RWPE1 (cell line): ENCODE measurements around the gene CWC27.

Experiments used
- CTCF ChIA-PET: fragments of 350-600 bp; sonication (Branson Sonifier 250); formaldehyde crosslinking; extraction: SDS; loops from one replicate; lab custom pipeline; 2021; lab: Yijun Ruan, JAX
- POLR2A ChIA-PET: fragments of 400-600 bp; formaldehyde crosslinking; extraction: SDS; loops from one replicate; lab custom pipeline; 2020; ENCODE audit warnings: antibody characterized with exemption; ENCODE audit not compliant: low non-redundant PET; lab: Yijun Ruan, JAX
- DNase-seq: peaks from one replicate; pipeline ENCODE4 v3.0.0; 2012; ENCODE audit warnings: low spot score
- H3K27ac ChIP-seq: fragments of 450-650 bp; 2 replicates; pipeline ENCODE4 v1.5.1; 2017
- TF ChIP-seq, protein P1 (sequence below): fragments of 450-650 bp; conservative IDR thresholded peaks from 2 replicates; pipeline ENCODE4 v1.5.1; 2017; ENCODE audit warnings: low read depth, mild to moderate bottlenecking

CWC27 gene

DNA sequence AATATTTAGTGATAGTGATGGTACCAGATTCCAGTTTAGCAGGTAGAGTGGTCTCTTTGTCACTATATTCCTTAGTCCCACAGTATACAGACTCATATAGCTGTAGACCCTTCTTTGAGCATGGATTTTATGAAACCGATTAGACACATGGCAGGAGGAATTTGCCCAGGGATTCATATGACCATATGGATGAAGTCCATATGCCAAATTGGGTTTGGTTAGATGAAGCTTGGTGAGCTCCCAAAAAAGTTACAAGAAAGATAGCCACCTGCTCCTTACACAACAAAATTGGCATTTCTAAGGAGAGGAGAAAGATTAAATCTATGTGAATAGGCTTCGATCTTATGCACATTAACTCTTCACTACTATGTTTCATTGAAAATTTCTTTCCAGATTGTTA is 211.4 kb downstream of the CWC27 start:
- no peak overlapping the region for H3K27ac ChIP-seq
- POLR2A ChIA-PET: no interaction called here
- DNase-seq: no peak
- TF ChIP-seq, protein P1, sequence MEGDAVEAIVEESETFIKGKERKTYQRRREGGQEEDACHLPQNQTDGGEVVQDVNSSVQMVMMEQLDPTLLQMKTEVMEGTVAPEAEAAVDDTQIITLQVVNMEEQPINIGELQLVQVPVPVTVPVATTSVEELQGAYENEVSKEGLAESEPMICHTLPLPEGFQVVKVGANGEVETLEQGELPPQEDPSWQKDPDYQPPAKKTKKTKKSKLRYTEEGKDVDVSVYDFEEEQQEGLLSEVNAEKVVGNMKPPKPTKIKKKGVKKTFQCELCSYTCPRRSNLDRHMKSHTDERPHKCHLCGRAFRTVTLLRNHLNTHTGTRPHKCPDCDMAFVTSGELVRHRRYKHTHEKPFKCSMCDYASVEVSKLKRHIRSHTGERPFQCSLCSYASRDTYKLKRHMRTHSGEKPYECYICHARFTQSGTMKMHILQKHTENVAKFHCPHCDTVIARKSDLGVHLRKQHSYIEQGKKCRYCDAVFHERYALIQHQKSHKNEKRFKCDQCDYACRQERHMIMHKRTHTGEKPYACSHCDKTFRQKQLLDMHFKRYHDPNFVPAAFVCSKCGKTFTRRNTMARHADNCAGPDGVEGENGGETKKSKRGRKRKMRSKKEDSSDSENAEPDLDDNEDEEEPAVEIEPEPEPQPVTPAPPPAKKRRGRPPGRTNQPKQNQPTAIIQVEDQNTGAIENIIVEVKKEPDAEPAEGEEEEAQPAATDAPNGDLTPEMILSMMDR: no peak
- CTCF ChIA-PET: no interaction called here

DNA sequence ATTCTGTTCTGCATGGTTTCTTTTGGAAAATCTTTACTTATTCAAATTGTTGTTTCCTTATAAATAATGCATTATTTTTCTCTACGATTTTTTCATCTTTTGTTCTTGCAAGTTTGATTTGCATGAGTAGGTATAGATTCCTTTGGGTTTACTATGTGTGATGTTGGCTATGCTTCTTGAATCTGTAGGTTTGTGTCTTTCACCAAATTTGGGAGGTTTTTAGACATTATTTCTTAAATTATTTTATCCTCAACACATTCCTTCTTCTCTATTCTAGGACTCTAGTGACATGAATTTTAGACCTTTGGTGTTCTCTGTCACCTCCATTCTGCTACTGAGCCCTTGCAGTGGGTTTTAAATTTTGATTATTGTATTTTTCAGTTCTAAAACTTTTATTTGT is 219.0 kb downstream of the CWC27 start:
- TF ChIP-seq, protein P1: no peak
- ChIA-PET CTCF (interaction anchor here (0.5 kb wide), 1 partner anchor 177 kb away, joined by 3 read pairs; no protein-coding TSS in a partner anchor), POLR2A (no interaction called here)
- H3K27ac ChIP-seq: no peak overlapping the region
- no peak for DNase-seq

DNA sequence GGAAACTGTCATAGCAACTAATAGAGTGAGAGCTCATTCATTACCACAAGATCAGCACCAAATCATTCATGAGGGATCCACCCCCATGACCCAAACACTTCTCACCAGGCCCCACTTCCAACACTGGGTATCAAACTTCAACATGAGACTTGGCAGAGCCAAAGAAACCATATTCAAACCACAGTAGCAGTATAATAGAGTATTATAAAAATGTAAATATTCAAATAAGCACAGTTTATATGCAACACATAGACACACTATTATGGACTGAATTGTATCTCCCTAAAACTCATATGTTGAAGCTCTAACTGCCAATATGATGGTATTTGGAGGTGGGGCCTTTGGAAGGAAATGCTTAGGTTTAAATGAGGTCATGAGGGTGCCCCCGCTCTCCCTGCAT is 240.5 kb downstream of the CWC27 start:
- ChIA-PET POLR2A (no interaction called here), CTCF (no interaction called here)
- no peak for DNase-seq
- H3K27ac ChIP-seq: no peak overlapping the region
- TF ChIP-seq, protein P1: no peak

DNA sequence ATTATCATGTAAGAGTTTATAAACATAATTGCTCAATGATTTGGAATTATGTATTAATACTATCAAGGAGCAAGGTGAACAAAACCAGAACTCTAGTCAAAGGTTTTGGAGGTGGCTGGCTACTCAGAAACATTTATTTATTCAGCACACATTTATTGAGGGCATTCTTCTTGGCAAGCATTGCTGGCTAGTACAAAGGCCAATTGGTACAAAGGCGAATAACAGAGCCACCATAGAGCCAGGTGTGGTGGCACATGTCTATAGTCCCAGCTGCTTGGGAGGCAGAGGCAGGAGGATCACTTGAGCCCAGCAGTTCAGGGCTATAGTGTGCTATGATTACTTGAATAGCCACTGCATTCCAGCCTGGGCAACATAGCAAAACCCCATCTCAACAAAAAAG is 242.1 kb downstream of the CWC27 start:
- CTCF ChIA-PET: no interaction called here
- no peak overlapping the region for H3K27ac ChIP-seq
- TF ChIP-seq, protein P1: no peak
- POLR2A ChIA-PET: no interaction called here
- no peak for DNase-seq

DNA sequence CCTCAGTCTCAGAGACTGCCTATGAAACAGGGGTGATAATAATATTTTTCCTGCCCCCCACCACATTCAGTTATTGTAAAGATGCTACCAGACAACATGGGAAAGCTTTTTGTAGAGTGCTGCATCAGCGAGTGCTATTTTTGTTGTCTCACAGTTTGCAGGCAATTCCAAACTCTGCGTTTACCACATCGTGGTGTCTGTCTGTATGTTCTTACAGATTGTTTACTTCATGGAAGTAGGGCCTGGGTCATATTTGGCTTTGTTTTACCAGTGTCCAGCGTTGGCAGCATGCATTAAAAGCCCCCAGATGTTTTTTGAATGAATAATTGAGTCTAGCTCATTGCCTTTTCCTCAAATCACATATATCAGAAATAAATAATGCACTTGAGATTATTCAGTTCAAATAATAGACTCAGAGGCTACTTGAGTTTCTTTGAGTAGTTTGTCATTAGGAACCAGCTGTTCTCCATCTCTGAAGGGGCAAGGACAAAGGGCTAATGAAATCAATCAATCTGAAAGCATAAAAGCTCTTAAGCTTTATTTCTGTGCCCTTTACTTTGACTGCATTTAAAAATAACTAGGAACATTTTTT is 243.7 kb downstream of the CWC27 start:
- ChIA-PET POLR2A (no interaction called here), CTCF (interaction anchor here (0.6 kb wide), 1 partner anchor 176 kb away, joined by 3 read pairs; no protein-coding TSS in a partner anchor)
- no peak overlapping the region for H3K27ac ChIP-seq
- TF ChIP-seq, protein P1: no peak
- no peak for DNase-seq

DNA sequence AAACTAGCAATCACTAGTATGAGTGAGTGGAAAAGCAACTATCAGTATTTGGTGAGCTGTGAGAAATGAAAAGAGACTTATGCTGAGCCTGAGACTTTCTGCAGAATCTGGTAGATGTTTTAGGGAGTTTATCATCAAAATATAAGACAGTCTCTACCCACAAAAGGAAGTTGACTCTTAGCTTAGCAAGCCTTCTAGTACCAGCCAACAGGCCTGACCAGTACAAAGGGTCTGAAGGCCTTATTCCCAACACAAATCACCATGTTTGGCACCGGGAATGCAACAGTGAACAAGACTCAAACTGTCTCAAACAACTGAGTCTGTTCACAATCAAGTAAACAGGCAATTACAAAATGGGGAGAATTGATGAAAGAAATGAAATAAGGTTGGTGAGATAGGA is 244.4 kb downstream of the CWC27 start:
- CTCF ChIA-PET: interaction anchor here (0.6 kb wide), 2 partner anchors 176 to 231 kb away, joined by 3 to 4 read pairs; no protein-coding TSS in a partner anchor

More for the DNA sequence above, 244.4 kb downstream of the CWC27 start:
- DNase-seq: no peak
- POLR2A ChIA-PET: no interaction called here
- TF ChIP-seq, protein P1: no peak
- no peak overlapping the region for H3K27ac ChIP-seq
